ENCODE measurements around the gene ZNF219.

Gene ZNF219

GRCh38 chr14:21106498-21107282 lies 8.2 kb upstream of the ZNF219 start:
- peak; percentile 81 for DNase-seq (ENCODE audit: low read depth)
- peak; percentile 94 for TF ChIP-seq CTCF (IDR thresholded peaks at IDR 0.05; ENCODE audit: insufficient read depth, low read depth, low read length, missing control alignments)
- H3K4me3 ChIP-seq (ENCODE audit: low read length): no peak overlapping the region

- DNase-seq (ENCODE audit: low read depth): peak; percentile 82
- no peak for TF ChIP-seq CTCF (IDR thresholded peaks at IDR 0.05; ENCODE audit: insufficient read depth, low read depth, low read length, missing control alignments)
- H3K4me3 ChIP-seq (ENCODE audit: low read length): no peak overlapping the region
These were observed 7.7 kb upstream of the ZNF219 start for GRCh38 chr14:21106176-21106497.

- no peak overlapping the region for H3K4me3 ChIP-seq (ENCODE audit: low read length)
- no peak for DNase-seq (ENCODE audit: low read depth)
- no peak for TF ChIP-seq CTCF (IDR thresholded peaks at IDR 0.05; ENCODE audit: insufficient read depth, low read depth, low read length, missing control alignments)
These were observed 6.6 kb upstream of the ZNF219 start for GRCh38 chr14:21105095-21105494.

- peak; percentile 99 for TF ChIP-seq CTCF (IDR thresholded peaks at IDR 0.05; ENCODE audit: insufficient read depth, low read depth, low read length, missing control alignments)
- peak; percentile 88 for DNase-seq (ENCODE audit: low read depth)
- peak overlapping the region; percentile 75 for H3K4me3 ChIP-seq (ENCODE audit: low read length)
These were observed 6.1 kb upstream of the ZNF219 start for GRCh38 chr14:21104448-21105060.

GRCh38 chr14:21103710-21104447 lies 5.4 kb upstream of the ZNF219 start:
- TF ChIP-seq CTCF (IDR thresholded peaks at IDR 0.05; ENCODE audit: insufficient read depth, low read depth, low read length, missing control alignments): peak; percentile 73
- peak; percentile 96 for DNase-seq (ENCODE audit: low read depth)
- H3K4me3 ChIP-seq (ENCODE audit: low read length): peak overlapping the region; percentile 75

GRCh38 chr14:21103411-21103709 lies 4.9 kb upstream of the ZNF219 start:
- DNase-seq (ENCODE audit: low read depth): no peak
- TF ChIP-seq CTCF (IDR thresholded peaks at IDR 0.05; ENCODE audit: insufficient read depth, low read depth, low read length, missing control alignments): no peak
- H3K4me3 ChIP-seq (ENCODE audit: low read length): peak overlapping the region; percentile 75
